Spleen (tissue), 7 donors: Measurements from ENCODE around the gene SUN5.

Source experiments
- POLR2A ChIP-seq, 3 donors: fragments of 450-650 bp; IDR thresholded peaks; one replicate each; pipeline ENCODE4 v1.5.1; 2017; ENCODE audit warnings: antibody characterized with exemption in 3 of 3, mild to moderate bottlenecking in 1 of 3
- POLR2AphosphoS5 ChIP-seq, 3 donors: sonication (generic); formaldehyde crosslinking; IDR thresholded peaks; one replicate each; pipeline ENCODE4 v1.5.1; 2017; ENCODE audit warnings: antibody characterized with exemption in 3 of 3
- TF ChIP-seq, protein P1 (sequence below), 11 experiments: fragments of 200-600 bp in 7 of 11; fragments of 450-650 bp in 4 of 11; sonication (generic) in 4 of 11; IDR thresholded peaks in 8 of 11; conservative IDR thresholded peaks in 3 of 11; 1 replicate in 7 of 11; 2 replicates in 4 of 11; pipeline versions ENCODE4 v1.4.0 to v1.8.0; 2016 to 2021; ENCODE audit warnings: antibody characterized with exemption in 11 of 11, inconsistent platforms in 4 of 11, mild to moderate bottlenecking in 1 of 11
- donor health status: DM: no; HTN: no; CAD: no; lungs with moderate emphysema.
- donor health status: DM: no; HTN: no; CAD: no.
- donor health status: DM: no; HTN: no; CAD: no.

DNA sequence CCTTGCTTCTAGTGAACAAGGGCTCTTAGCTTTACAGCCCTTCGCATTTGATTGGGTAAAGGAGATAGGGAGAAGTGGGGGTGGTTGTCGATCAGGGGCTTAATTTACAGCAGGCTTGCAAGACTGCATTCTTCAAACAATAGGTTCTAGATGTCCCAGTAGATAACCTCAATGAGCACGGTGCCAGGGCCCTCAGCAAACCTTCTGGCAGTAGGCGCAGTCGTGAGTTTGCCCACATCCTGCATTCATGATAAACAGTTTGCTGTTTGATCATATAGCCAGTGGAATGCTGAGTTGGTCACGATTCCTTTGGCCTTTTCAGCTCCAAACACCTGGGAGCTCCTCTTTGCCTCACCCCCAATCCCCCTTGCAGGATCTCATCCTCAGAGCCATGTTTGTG, 27.5 kb downstream of the SUN5 start:
- TF ChIP-seq, protein P1, sequence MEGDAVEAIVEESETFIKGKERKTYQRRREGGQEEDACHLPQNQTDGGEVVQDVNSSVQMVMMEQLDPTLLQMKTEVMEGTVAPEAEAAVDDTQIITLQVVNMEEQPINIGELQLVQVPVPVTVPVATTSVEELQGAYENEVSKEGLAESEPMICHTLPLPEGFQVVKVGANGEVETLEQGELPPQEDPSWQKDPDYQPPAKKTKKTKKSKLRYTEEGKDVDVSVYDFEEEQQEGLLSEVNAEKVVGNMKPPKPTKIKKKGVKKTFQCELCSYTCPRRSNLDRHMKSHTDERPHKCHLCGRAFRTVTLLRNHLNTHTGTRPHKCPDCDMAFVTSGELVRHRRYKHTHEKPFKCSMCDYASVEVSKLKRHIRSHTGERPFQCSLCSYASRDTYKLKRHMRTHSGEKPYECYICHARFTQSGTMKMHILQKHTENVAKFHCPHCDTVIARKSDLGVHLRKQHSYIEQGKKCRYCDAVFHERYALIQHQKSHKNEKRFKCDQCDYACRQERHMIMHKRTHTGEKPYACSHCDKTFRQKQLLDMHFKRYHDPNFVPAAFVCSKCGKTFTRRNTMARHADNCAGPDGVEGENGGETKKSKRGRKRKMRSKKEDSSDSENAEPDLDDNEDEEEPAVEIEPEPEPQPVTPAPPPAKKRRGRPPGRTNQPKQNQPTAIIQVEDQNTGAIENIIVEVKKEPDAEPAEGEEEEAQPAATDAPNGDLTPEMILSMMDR (IDR thresholded peaks at IDR 0.05 in 8 of 11, conservative IDR thresholded peaks at IDR 0.05 in 3 of 11) = no peak
- TF ChIP-seq POLR2A (IDR thresholded peaks at IDR 0.05) (no peak), POLR2AphosphoS5 (IDR thresholded peaks at IDR 0.05) (no peak)
